Measurements from ENCODE around the gene ROBO2.

Gene ROBO2

DNA sequence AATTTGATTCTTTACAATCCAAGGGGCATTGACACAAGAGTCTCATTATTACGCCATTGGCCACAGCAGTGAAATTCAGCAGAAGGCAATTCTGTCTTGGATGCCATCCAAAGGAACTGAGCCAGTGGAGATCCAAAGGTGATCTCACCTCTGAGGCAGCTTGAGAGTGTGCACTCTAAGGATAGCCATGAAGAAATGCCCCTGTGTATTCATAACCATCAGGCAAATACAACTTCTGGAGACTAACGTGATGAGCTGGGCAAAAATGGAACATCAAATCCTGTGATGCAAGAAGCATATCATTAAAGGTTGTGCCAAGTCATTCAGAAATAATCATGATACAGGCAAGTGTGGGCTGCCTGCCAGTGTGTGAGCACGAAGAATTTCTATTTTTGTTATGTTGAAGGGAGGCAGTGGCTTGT, 41.4 kb downstream of the ROBO2 start:
- DNase-seq (ENCODE audit: extremely low read depth, low read depth), result peak; percentile 11

DNA sequence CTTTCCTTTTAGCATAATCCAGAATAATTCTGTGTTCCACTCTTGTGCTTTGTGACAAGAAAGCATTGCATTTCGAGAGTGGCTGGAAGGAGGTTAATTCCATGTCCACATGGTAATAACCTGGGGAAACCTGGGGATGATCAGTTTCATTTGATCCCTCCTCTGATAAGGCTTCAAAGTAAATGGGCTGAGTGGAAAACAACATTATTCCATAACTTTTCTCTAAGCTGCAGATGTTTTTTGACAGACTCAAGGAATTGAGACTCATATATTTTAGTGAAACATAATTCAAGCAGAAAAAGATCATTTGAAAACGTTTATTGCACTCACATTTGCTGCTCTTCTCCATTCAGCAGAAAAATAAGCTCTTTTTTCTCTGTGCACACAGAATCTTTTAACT, 44.6 kb downstream of the ROBO2 start:
- DNase-seq (ENCODE audit: extremely low read depth, low read depth), result no peak
- TF ChIP-seq, protein P1, sequence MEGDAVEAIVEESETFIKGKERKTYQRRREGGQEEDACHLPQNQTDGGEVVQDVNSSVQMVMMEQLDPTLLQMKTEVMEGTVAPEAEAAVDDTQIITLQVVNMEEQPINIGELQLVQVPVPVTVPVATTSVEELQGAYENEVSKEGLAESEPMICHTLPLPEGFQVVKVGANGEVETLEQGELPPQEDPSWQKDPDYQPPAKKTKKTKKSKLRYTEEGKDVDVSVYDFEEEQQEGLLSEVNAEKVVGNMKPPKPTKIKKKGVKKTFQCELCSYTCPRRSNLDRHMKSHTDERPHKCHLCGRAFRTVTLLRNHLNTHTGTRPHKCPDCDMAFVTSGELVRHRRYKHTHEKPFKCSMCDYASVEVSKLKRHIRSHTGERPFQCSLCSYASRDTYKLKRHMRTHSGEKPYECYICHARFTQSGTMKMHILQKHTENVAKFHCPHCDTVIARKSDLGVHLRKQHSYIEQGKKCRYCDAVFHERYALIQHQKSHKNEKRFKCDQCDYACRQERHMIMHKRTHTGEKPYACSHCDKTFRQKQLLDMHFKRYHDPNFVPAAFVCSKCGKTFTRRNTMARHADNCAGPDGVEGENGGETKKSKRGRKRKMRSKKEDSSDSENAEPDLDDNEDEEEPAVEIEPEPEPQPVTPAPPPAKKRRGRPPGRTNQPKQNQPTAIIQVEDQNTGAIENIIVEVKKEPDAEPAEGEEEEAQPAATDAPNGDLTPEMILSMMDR (IDR thresholded peaks at IDR 0.05; ENCODE audit: low read depth, low read length), result no peak

More for the DNA sequence above, 41.4 kb downstream of the ROBO2 start:
- TF ChIP-seq, protein P1 (IDR thresholded peaks at IDR 0.05; ENCODE audit: low read depth, low read length), result no peak

GRCh38 chr3:77086408-77086807, 46.5 kb downstream of the ROBO2 start:
- no peak for DNase-seq (ENCODE audit: extremely low read depth, low read depth)
- TF ChIP-seq, protein P1 (IDR thresholded peaks at IDR 0.05; ENCODE audit: low read depth, low read length), result no peak

DNA sequence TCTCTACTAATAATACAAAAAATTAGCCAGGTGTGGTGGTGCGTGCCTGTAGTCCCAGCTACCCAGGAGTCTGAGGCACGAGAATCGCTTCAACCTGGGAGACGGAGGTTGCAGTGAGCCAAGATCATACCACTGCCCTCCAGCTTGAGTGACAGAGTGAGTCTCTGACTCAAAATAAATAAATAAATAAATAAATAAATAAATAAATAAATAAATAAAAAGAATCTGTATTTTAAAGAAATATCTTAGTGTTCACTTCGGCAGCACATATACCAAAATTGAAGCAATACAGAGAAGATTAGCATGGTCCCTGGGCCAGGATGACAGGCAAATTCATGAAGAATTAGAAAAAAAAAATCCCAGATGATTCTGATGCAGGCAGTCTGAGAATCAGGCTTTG, 51.9 kb downstream of the ROBO2 start:
- DNase-seq (ENCODE audit: extremely low read depth, low read depth), result no peak
- TF ChIP-seq, protein P1 (IDR thresholded peaks at IDR 0.05; ENCODE audit: low read depth, low read length), result no peak

DNA sequence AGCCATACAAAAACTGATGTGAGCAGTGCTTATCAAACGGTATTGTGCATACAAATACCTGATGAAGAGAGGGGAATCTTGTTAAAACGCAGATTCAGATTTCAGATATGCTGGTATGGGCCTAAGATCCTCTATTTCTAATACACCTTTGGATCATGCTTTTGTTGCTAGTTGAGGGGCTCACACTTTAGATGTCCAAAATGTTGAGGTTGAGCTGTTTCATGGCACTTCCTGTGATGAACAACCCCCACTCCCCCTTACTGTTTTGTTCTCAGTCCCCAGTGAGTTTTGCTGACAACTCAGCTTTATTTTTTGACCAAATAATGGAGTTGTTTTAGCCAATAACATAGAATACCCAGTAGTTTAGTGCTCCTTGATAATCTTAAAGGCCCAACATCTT, 53.2 kb downstream of the ROBO2 start:
- TF ChIP-seq, protein P1 (IDR thresholded peaks at IDR 0.05; ENCODE audit: low read depth, low read length), result no peak
- DNase-seq (ENCODE audit: extremely low read depth, low read depth), result no peak

- DNase-seq (ENCODE audit: extremely low read depth, low read depth), result no peak
- TF ChIP-seq, protein P1 (IDR thresholded peaks at IDR 0.05; ENCODE audit: low read depth, low read length), result no peak
Measured at GRCh38 chr3:77096145-77096544, 56.2 kb downstream of the ROBO2 start.

GRCh38 chr3:77096966-77097890, 57.3 kb downstream of the ROBO2 start:
- TF ChIP-seq, protein P1 (IDR thresholded peaks at IDR 0.05; ENCODE audit: low read depth, low read length), result no peak
- DNase-seq (ENCODE audit: extremely low read depth, low read depth), result no peak

Data from AG09319 (cell line).